Thyroid gland (tissue), 4 donors: Measurements from ENCODE around the gene C9orf50.

Source experiments
- CTCF ChIP-seq, 6 experiments: fragments of 200-600 bp in 3 of 6; fragments of 450-650 bp in 3 of 6; sonication (generic) in 3 of 6; IDR thresholded peaks; one replicate each; pipeline ENCODE4 v1.5.1; 2016 to 2019; ENCODE audit warnings: antibody characterized with exemption in 6 of 6, mild to moderate bottlenecking in 2 of 6, inconsistent platforms in 1 of 6, moderate library complexity in 1 of 6
- POLR2A ChIP-seq, 2 donors: fragments of 450-650 bp; IDR thresholded peaks; one replicate each; pipeline ENCODE4 v1.6.1; 2017; ENCODE audit warnings: antibody characterized with exemption in 2 of 2, mild to moderate bottlenecking in 2 of 2, moderate library complexity in 1 of 2

DNA sequence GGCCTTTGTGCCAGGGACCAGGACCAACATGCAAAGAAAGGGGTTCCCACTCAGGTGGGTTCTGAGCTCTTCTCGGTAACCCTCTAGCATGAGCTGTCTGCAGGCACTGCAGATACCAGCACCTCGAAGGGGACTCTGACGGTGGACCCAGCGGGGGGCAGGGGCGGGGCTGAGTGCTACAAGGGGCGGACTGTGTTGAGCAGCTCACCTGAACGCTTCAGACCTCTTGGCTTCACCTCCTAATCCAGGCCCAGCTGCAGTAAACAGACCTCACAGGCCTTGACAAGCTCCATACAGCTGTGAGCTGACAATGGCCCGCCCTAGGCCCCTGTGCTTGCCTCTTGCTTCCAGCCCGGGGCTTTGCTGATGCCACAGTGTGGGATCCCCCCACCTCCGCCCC is 48.4 kb downstream of the C9orf50 start:
- no peak for TF ChIP-seq CTCF (IDR thresholded peaks at IDR 0.05)
- no peak for TF ChIP-seq POLR2A (IDR thresholded peaks at IDR 0.05)
